Posterior vena cava (tissue), 2 donors: ENCODE data around the gene USP37. TPM values are rescaled to one million over a fixed set of nuclear protein-coding genes. Genes with fewer than 3 reads are reported as not detected.

Experiments
- DNase-seq: peaks from one replicate; pipeline ENCODE4 v3.0.0-alpha.2; 2020; ENCODE audit warnings: low spot score
- intact Hi-C, 2 donors: fragments of 100-400 bp; cut with DNase I; formaldehyde crosslinking; loops; one replicate each; pipeline versions ENCODE4 v1.14.1 to v1.14.2; 2022 to 2023
- microRNA-seq, 2 donors: library from miRNA; unstranded; fragments of <30 nt; microRNA quantifications; one replicate each; pipeline ENCODE4 v1.2.0, GENCODE V29; 2020 to 2021; ENCODE audit warnings: borderline microRNAs expressed in 2 of 2
- total RNA-seq, 2 donors: library from RNA; stranded (reverse); fragmentation: NEBNext Ultra II Directional; extraction: Animal tissue kit (Norgen Biotek cat#: 25700); gene quantifications; one replicate each; pipeline ENCODE4 v1.2.1, GENCODE V29; 2021
- donor health status: DM: yes; HTN: yes; CAD: no.
- donor health status: DM: yes; HTN: yes; CAD: no.

USP37 gene
- total RNA-seq, 2 donors from 2014 or later: 11.7 to 13.9 TPM

GRCh38 chr2:218418321-218418716 is 149.8 kb downstream of the USP37 start:
- no peak for DNase-seq
- intact Hi-C loops: no loop called here

DNA sequence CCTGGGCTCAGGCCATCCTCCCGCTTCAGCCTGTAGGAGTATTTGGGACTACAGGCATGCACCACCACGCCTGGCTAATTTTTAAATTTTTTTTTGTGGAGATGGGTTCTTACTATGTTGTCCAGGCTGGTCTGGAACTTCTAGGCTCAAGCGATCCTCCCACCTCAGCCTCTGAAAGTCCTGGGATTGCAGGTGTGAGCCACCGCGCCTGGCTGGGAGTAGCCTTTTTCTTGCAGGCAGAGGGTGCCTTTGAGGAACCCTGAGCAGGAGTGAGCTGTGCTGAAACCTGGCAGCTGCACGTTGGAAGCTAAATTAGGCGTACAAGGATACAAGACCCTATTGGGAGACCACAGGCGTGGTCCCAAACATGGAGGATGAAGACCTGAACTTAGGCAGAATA is 160.4 kb downstream of the USP37 start:
- intact Hi-C loops: loop anchor here in 1 of 2 donors (10.0 kb wide), 1 partner anchor 57 kb away; no protein-coding TSS in a partner anchor

DNA sequence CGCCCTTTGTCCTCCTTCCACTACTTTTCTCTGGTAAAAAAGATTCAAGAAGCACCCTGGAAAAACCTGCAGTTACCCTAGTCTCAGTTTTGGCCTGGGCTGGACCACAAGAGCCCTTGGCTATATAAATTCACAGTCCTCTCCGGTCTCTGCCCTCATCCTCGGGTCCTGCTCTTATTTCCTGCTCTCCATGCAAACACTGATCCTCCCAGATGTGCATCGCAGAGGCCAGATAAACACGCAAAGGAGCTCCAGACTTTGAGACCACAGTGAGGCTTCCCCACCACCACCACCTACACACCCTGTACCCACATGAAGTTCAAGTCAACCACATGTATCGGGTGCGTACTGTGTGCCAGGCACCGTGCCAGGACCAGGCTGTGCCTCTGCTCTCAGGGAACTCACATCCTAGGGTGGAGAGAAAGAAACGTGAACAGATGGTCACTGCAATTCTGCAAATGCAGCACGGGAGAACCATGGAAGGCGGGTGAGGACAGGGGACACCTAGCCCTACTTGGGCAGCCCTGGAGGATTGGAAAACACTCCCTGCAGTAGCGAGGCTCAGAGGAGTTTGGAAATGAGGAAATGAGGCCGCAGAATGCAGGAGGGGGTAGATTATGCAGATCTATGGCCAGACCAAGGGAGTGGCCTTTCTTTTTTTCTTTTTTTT is 161.1 kb downstream of the USP37 start:
- intact Hi-C loops: loop anchor here in 1 of 2 donors (10.0 kb wide), 1 partner anchor 58 kb away; no protein-coding TSS in a partner anchor
- DNase-seq: no peak

More for the DNA sequence above, 160.4 kb downstream of the USP37 start:
- no peak for DNase-seq

DNA sequence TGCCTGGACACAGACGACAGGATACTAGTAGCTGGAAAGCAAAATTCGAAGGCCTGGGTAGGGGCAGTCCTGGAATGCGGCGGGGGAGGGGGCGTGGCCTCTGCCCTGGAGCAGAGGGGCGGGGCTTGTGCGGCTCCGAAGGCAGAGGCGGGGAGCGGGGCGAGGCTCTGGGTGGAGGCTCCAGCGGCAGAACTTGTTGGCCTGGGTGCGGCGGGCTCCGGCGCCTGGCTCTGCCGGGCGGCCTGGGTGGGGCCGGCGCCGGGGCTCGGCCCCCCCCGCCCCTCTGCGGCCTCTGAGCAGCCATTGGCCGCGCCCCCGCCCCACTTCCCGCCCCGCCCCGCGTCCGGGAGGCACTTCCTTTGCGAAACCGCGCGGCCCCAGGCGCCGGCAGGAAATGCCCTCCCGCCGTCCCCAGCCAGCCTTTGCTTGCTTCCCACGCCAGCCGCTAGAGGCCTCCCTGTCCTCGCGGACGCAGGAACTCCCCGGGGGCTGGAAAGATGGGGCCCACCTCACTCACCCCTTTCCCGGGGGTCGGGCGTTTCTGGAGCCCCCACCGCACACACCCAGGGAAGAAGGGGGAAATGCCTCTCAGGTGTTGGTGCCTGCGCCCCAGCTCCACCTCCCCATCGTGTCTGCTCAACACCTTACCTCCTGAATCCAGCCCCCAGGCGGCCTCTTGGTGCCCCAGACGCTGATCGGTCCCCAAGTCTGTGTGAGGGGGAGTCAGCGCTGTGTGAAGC is 161.8 kb downstream of the USP37 start:
- DNase-seq: peak; percentile 99
- intact Hi-C loops: loop anchor here in 1 of 2 donors (10.0 kb wide), 1 partner anchor 58 kb away; no protein-coding TSS in a partner anchor

DNA sequence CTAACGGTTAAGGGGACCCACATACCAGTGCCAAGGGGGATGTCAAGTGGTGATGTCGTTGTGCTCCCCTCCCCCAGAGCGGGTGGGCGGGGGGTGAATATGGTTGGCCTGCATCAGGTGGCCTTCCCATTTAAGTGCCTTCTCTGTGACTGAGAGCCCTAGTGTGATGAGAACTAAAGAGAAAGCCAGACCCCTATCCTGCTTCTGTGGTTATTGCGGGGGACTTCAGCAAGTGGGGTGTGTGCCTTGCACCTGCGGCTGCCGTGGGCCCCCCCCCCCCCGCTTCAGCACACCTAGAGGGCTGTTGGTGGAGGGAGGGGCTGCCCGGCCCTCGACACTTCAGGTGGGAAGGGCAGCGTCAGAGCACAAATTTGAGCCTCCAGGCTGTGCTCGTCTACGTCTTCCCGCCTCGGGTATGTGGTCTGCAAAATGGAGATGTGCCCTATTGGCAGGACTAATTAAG is 162.4 kb downstream of the USP37 start:
- intact Hi-C loops: loop anchor here in 1 of 2 donors (10.0 kb wide), 1 partner anchor 59 kb away; no protein-coding TSS in a partner anchor
- DNase-seq: no peak

- intact Hi-C loops: loop anchor here in 1 of 2 donors (10.0 kb wide), 1 partner anchor 60 kb away; no protein-coding TSS in a partner anchor
- no peak for DNase-seq
Observed at GRCh38 chr2:218405086-218405745, 162.9 kb downstream of the USP37 start.

DNA sequence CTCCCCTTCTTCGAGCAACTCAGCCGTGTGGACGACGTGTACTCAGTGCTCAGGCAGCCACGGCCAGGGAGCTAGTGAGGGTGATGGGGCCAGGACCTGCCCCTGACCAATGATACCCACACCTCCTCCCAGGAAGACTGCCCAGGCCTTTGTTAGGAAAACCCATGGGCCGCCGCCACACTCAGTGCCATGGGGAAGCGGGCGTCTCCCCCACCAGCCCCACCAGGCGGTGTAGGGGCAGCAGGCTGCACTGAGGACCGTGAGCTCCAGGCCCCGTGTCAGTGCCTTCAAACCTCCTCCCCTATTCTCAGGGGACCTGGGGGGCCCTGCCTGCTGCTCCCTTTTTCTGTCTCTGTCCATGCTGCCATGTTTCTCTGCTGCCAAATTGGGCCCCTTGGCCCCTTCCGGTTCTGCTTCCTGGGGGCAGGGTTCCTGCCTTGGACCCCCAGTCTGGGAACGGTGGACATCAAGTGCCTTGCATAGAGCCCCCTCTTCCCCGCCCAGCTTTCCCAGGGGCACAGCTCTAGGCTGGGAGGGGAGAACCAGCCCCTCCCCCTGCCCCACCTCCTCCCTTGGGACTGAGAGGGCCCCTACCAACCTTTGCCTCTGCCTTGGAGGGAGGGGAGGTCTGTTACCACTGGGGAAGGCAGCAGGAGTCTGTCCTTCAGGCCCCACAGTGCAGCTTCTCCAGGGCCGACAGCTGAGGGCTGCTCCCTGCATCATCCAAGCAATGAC is 163.6 kb downstream of the USP37 start:
- no peak for DNase-seq

DNA sequence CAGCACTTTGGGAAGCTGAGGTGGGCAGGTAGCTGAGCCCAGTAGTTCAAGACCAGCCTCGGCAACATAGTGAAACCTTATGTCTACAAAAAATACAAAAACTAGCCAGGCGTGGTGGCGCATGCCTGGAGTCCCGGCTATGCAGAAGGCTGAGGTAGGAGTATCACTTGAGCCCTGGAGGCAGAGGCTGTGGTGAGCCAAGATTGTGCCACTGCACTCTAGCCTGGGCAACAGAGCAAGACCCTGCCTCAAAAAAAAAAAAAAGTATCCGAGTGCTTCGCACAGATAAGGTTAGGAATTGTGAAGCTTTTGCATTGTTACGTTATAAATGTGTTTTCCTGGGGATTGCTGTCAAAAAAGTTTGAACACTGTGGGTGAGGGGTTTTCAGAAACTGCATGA is 164.3 kb downstream of the USP37 start:
- intact Hi-C loops: loop anchor here in 1 of 2 donors (10.0 kb wide), 1 partner anchor 61 kb away; no protein-coding TSS in a partner anchor
- DNase-seq: no peak

More for the DNA sequence above, 163.6 kb downstream of the USP37 start:
- intact Hi-C loops: loop anchor here in 1 of 2 donors (10.0 kb wide), 1 partner anchor 60 kb away; no protein-coding TSS in a partner anchor

DNA sequence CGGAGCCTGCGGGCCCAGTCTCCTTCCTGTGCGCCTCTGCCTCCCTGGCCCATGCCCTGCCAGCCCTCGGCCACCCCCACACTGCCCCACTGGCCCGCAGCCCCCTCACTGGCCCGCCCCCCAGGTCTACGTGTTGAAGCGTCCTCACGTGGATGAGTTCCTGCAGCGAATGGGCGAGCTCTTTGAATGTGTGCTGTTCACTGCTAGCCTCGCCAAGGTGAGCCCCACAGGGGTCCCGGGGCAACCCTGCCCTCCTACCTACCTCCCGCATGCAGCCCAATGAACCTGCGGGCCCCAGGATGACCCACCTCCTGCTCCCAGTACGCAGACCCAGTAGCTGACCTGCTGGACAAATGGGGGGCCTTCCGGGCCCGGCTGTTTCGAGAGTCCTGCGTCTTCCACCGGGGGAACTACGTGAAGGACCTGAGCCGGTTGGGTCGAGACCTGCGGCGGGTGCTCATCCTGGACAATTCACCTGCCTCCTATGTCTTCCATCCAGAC is 165.2 kb downstream of the USP37 start:
- DNase-seq: no peak
- intact Hi-C loops: loop anchor here in 1 of 2 donors (10.0 kb wide), 1 partner anchor 62 kb away; no protein-coding TSS in a partner anchor

DNA sequence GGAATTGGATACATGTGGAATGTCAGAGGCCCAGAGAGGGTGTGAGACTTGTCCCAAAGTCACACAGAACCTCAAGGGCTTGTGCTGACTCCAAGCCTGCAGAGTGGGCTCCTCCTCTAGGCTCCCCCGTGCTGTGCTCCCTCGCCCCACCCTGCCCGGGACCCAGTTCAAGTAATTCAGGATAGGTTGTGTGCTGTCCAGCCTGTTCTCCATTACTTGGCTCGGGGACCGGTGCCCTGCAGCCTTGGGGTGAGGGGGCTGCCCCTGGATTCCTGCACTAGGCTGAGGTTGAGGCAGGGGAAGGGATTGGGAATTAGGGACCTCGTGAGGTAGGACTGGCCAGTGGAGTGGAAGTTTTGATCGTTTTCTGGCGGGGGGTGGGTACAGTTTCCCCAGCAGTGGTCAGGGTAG is 165.7 kb downstream of the USP37 start:
- intact Hi-C loops: loop anchor here in 1 of 2 donors (10.0 kb wide), 1 partner anchor 62 kb away; no protein-coding TSS in a partner anchor
- no peak for DNase-seq

DNA sequence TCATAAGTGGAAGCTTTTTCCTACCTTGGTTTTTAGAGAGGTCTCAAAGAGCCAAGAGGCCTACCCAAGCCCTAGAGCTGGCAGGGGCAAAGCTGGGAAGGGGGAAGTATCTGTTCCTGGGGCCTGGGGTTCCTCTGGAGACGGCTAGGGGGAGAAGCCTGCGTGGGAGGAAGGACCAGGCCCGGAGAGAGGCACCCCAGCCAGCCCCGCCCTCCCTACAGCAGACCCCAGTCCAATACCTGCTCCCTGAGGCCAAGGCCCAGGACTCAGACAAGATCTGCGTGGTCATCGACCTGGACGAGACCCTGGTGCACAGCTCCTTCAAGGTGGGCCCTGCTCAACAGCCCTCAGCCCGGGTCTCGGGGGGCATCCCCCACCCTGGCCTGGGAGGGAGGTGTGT is 166.3 kb downstream of the USP37 start:
- intact Hi-C loops: loop anchor here in 1 of 2 donors (10.0 kb wide), 1 partner anchor 63 kb away; no protein-coding TSS in a partner anchor

DNA sequence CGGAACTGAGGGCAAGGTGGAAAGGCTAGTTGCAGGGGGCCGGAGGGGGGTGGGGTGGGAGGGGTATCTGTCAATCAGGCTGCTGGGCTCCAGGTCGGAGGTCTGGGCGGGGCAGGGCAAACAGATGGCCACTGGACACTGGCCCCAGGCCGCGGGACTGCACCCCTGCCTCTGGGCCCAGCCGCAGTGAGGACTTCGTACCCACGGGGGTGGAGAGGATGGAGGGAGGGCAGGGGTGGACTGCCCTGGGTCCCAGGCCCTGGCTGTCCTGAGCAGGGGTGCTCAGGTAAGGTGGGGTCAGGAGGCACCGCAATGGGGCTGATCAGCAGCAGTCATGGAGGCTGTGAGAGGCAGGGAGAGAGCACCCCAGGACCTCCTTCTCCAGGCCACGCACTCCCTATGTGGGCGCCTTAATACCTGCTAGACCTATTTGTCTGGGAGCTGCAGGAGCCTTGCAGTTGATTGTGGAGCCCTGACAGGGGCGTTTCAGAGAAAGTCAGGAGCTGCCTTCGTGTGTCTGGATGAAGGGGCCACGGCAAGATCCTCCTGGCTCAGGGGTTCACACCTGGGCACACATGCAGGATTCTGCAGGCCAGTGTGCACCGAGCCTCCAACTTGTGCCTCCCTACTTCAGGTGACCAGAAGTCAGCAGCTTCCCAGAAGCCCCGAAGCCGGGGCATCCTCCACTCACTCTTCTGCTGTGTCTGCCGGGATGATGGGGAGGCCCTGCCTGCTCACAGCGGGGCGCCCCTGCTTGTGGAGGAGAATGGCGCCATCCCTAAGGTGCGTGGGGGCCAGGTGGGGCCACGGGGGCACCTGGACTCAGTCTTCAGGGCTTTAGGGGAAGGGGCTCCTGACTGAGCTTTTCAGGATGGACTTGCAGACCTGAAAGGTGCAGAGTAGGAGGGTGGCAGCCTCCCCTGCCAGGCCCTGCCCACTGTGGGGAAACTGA is 166.9 kb downstream of the USP37 start:
- DNase-seq: no peak
- intact Hi-C loops: loop anchor here in 1 of 2 donors (10.0 kb wide), 1 partner anchor 64 kb away; no protein-coding TSS in a partner anchor

More for the DNA sequence above, 166.3 kb downstream of the USP37 start:
- no peak for DNase-seq

Small RNA genes within 50 kb of the gene (microRNA-seq; reads per million reads assigned to microRNA genes)
- 44,685 to 60,902 reads per million in 2 donors for gene MIR26B

Other genes with a start within 250 kb of the USP37 start
- not detected for gene CATIP, start 211.5 kb downstream of the USP37 start, total RNA-seq
- gene SLC11A1, start 186.1 kb downstream of the USP37 start, total RNA-seq: 10 to 100 TPM; 28.8 to 77.1 TPM
- 100 to 1,000 TPM; 112 to 142 TPM for gene CTDSP1, start 168.5 kb downstream of the USP37 start, total RNA-seq
- gene VIL1, start 149.2 kb downstream of the USP37 start, total RNA-seq: not detected
- gene CNOT9, start 488 bp upstream of the USP37 start, total RNA-seq: 10 to 100 TPM; 29.3 to 31.5 TPM
- gene PLCD4, start 39.5 kb upstream of the USP37 start, total RNA-seq: 1 to 10 TPM; 1.0 to 1.9 TPM
- 10 to 100 TPM; 19.4 to 23.7 TPM for gene ZNF142, start 91.3 kb upstream of the USP37 start, total RNA-seq
- gene BCS1L, start 91.3 kb upstream of the USP37 start, total RNA-seq: 10 to 100 TPM; 24.6 to 32.3 TPM
- gene RNF25, start 103.7 kb upstream of the USP37 start, total RNA-seq: 10 to 100 TPM; 21.2 to 24.3 TPM
- 10 to 100 TPM; 16.1 to 22.3 TPM for gene STK36, start 103.7 kb upstream of the USP37 start, total RNA-seq
- gene TTLL4, start 142.5 kb upstream of the USP37 start, total RNA-seq: 10 to 100 TPM; 14.6 to 17.5 TPM
- 10 to 100 TPM in 1 of 2 donors, 1 to 10 TPM in 1; 9.0 to 18.7 TPM for gene CYP27A1, start 213.8 kb upstream of the USP37 start, total RNA-seq